NB4 (cell line): ENCODE data around the gene DMGDH.

Experiments
- MYC ChIP-seq: IDR thresholded peaks from 2 replicates; pipeline ENCODE4 v1.6.1; 2011; ENCODE audit warnings: low read depth, low read length
- POLR2A ChIP-seq: IDR thresholded peaks from 2 replicates; pipeline ENCODE4 v1.6.1; 2011; ENCODE audit warnings: mild to moderate bottlenecking; ENCODE audit not compliant: insufficient read length; ENCODE audit errors: extremely low read depth
- TF ChIP-seq, protein P1 (sequence below): IDR thresholded peaks from one replicate; pipeline ENCODE4 v1.5.1; 2012; ENCODE audit warnings: low read depth, low read length
- TF ChIP-seq, protein P2 (sequence below): IDR thresholded peaks from 2 replicates; pipeline ENCODE4 v1.6.1; 2011; ENCODE audit warnings: low read depth, low read length

DNA sequence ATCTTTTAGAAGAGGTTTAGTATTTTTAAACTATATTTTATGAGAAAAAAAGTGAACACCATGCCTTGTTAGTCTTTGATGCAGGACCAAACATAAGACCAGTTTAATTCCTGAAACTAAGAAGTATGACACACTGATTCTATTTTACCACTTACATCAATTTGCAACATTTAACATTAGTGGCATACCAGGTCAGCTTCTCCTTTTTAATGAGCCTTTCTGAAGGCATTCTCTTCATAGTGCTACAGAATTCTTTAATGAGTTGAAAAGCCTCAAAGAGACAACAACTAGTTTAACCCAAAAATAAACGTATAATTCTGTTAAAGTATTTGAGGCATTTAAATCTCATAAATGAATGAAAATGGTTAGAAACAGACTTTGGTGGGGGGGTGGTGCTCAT, 112.6 kb downstream of the DMGDH start:
- TF ChIP-seq POLR2A (no peak), MYC (no peak)
- TF ChIP-seq, protein P1, sequence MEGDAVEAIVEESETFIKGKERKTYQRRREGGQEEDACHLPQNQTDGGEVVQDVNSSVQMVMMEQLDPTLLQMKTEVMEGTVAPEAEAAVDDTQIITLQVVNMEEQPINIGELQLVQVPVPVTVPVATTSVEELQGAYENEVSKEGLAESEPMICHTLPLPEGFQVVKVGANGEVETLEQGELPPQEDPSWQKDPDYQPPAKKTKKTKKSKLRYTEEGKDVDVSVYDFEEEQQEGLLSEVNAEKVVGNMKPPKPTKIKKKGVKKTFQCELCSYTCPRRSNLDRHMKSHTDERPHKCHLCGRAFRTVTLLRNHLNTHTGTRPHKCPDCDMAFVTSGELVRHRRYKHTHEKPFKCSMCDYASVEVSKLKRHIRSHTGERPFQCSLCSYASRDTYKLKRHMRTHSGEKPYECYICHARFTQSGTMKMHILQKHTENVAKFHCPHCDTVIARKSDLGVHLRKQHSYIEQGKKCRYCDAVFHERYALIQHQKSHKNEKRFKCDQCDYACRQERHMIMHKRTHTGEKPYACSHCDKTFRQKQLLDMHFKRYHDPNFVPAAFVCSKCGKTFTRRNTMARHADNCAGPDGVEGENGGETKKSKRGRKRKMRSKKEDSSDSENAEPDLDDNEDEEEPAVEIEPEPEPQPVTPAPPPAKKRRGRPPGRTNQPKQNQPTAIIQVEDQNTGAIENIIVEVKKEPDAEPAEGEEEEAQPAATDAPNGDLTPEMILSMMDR, result no peak
- TF ChIP-seq, protein P2, sequence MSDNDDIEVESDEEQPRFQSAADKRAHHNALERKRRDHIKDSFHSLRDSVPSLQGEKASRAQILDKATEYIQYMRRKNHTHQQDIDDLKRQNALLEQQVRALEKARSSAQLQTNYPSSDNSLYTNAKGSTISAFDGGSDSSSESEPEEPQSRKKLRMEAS, result no peak
